Measurements from ENCODE around the gene DNMT3A. TPM values are rescaled to one million over a fixed set of nuclear protein-coding genes. Genes with fewer than 3 reads are reported as not detected.
A peak's percentile ranks its signal among the peaks of the same experiment; 100 is the strongest.

Gene DNMT3A
- total RNA-seq, 2 donors from 2014 or later = 8.9 to 32.2 TPM

GRCh38 chr2:25262288-25262687 lies 79.4 kb downstream of the DNMT3A start:
- ATAC-seq (no peak), DNase-seq (ENCODE audit: low spot score) (no peak)
- H3K9me3 Mint-ChIP-seq = no peaks in the 10 kb centered on the region
- no peak overlapping the region for H3K4me3 Mint-ChIP-seq
- H3K4me1 Mint-ChIP-seq (ENCODE audit: low read depth in 2 of 2) = peaks cover 6 to 15% of the 10 kb centered on the region in 2 donors
- H3K27me3 Mint-ChIP-seq = no peaks in the 10 kb centered on the region
- H3K36me3 Mint-ChIP-seq = no peaks in the 10 kb centered on the region
- H3K27ac Mint-ChIP-seq = no peak overlapping the region

GRCh38 chr2:25259737-25260124 lies 82.0 kb downstream of the DNMT3A start:
- ATAC-seq = no peak
- H3K27me3 Mint-ChIP-seq = no peaks in the 10 kb centered on the region
- H3K27ac Mint-ChIP-seq = no peak overlapping the region
- no peak overlapping the region for H3K4me3 Mint-ChIP-seq
- H3K36me3 Mint-ChIP-seq = no peaks in the 10 kb centered on the region
- peaks cover 3 to 8% of the 10 kb centered on the region in 2 donors for H3K4me1 Mint-ChIP-seq (ENCODE audit: low read depth in 2 of 2)
- H3K9me3 Mint-ChIP-seq = no peaks in the 10 kb centered on the region
- DNase-seq (ENCODE audit: low spot score) = no peak

- no peak for ATAC-seq
- Mint-ChIP-seq H3K4me1 (ENCODE audit: low read depth in 2 of 2) (peaks cover 4 to 11% of the 10 kb centered on the region in 2 donors), H3K27ac (no peak overlapping the region), H3K27me3 (no peaks in the 10 kb centered on the region), H3K9me3 (no peaks in the 10 kb centered on the region), H3K4me3 (no peak overlapping the region), H3K36me3 (no peaks in the 10 kb centered on the region)
- DNase-seq (ENCODE audit: low spot score) = no peak
Observed at GRCh38 chr2:25258847-25259736, 82.6 kb downstream of the DNMT3A start.

GRCh38 chr2:25257931-25258846 lies 83.5 kb downstream of the DNMT3A start:
- H3K9me3 Mint-ChIP-seq = no peaks in the 10 kb centered on the region
- ATAC-seq = no peak
- H3K4me1 Mint-ChIP-seq (ENCODE audit: low read depth in 2 of 2) = peaks cover 4 to 11% of the 10 kb centered on the region in 2 donors
- H3K27ac Mint-ChIP-seq = no peak overlapping the region
- DNase-seq (ENCODE audit: low spot score) = no peak
- no peak overlapping the region for H3K4me3 Mint-ChIP-seq
- H3K36me3 Mint-ChIP-seq = no peaks in the 10 kb centered on the region
- no peaks in the 10 kb centered on the region for H3K27me3 Mint-ChIP-seq

- ATAC-seq = no peak
- no peaks in the 10 kb centered on the region for H3K36me3 Mint-ChIP-seq
Observed at GRCh38 chr2:25257032-25257552, 84.6 kb downstream of the DNMT3A start.

GRCh38 chr2:25256488-25256875 lies 85.2 kb downstream of the DNMT3A start:
- DNase-seq (ENCODE audit: low spot score) (no peak), ATAC-seq (no peak)
- Mint-ChIP-seq H3K27me3 (no peaks in the 10 kb centered on the region), H3K4me3 (no peak overlapping the region), H3K36me3 (no peaks in the 10 kb centered on the region), H3K9me3 (no peaks in the 10 kb centered on the region), H3K27ac (no peak overlapping the region), H3K4me1 (ENCODE audit: low read depth in 2 of 2) (peaks cover 4 to 11% of the 10 kb centered on the region in 2 donors)

More at GRCh38 chr2:25257032-25257552, 84.6 kb downstream of the DNMT3A start:
- H3K27me3 Mint-ChIP-seq = no peaks in the 10 kb centered on the region
- H3K27ac Mint-ChIP-seq = no peak overlapping the region
- no peak overlapping the region for H3K4me3 Mint-ChIP-seq
- DNase-seq (ENCODE audit: low spot score) = no peak
- peaks cover 4 to 11% of the 10 kb centered on the region in 2 donors for H3K4me1 Mint-ChIP-seq (ENCODE audit: low read depth in 2 of 2)
- no peaks in the 10 kb centered on the region for H3K9me3 Mint-ChIP-seq

- H3K4me1 Mint-ChIP-seq (ENCODE audit: low read depth in 2 of 2) = peaks cover 4 to 11% of the 10 kb centered on the region in 2 donors
- H3K27ac Mint-ChIP-seq = no peak overlapping the region
- H3K4me3 Mint-ChIP-seq = no peak overlapping the region
Observed at GRCh38 chr2:25255745-25256487, 85.8 kb downstream of the DNMT3A start.

GRCh38 chr2:25254961-25255360 lies 86.8 kb downstream of the DNMT3A start:
- DNase-seq (ENCODE audit: low spot score) (no peak), ATAC-seq (no peak)
- H3K9me3 Mint-ChIP-seq = no peaks in the 10 kb centered on the region
- H3K27ac Mint-ChIP-seq = peak overlapping the region in 1 of 2 donors; percentile 31
- peak overlapping the region; percentile 23 for H3K4me3 Mint-ChIP-seq
- H3K27me3 Mint-ChIP-seq = no peaks in the 10 kb centered on the region
- no peaks in the 10 kb centered on the region for H3K36me3 Mint-ChIP-seq
- H3K4me1 Mint-ChIP-seq (ENCODE audit: low read depth in 2 of 2) = peaks cover 10 to 11% of the 10 kb centered on the region in 2 donors

More at GRCh38 chr2:25255745-25256487, 85.8 kb downstream of the DNMT3A start:
- Mint-ChIP-seq H3K36me3 (no peaks in the 10 kb centered on the region), H3K27me3 (no peaks in the 10 kb centered on the region), H3K9me3 (no peaks in the 10 kb centered on the region)
- ATAC-seq = no peak
- DNase-seq (ENCODE audit: low spot score) = no peak

GRCh38 chr2:25253153-25253626 lies 88.5 kb downstream of the DNMT3A start:
- Mint-ChIP-seq H3K27ac (no peak overlapping the region), H3K27me3 (no peaks in the 10 kb centered on the region), H3K4me3 (peak overlapping the region; percentile 47), H3K4me1 (ENCODE audit: low read depth in 2 of 2) (peaks cover 11 to 13% of the 10 kb centered on the region in 2 donors), H3K36me3 (no peaks in the 10 kb centered on the region), H3K9me3 (no peaks in the 10 kb centered on the region)
- no peak for ATAC-seq
- DNase-seq (ENCODE audit: low spot score) = no peak

- DNase-seq (ENCODE audit: low spot score) (no peak), ATAC-seq (peak; percentile 74 to 83)
- Mint-ChIP-seq H3K27me3 (no peaks in the 10 kb centered on the region), H3K4me1 (ENCODE audit: low read depth in 2 of 2) (peaks cover 11 to 13% of the 10 kb centered on the region in 2 donors), H3K9me3 (no peaks in the 10 kb centered on the region), H3K27ac (no peak overlapping the region), H3K4me3 (peak overlapping the region; percentile 47), H3K36me3 (no peaks in the 10 kb centered on the region)
Observed at GRCh38 chr2:25252291-25253152, 89.2 kb downstream of the DNMT3A start.

- Mint-ChIP-seq H3K36me3 (no peaks in the 10 kb centered on the region), H3K27ac (peak overlapping the region in 1 of 2 donors; percentile 18), H3K9me3 (no peaks in the 10 kb centered on the region), H3K4me1 (ENCODE audit: low read depth in 2 of 2) (peaks cover 11 to 13% of the 10 kb centered on the region in 2 donors), H3K4me3 (peak overlapping the region; percentile 65), H3K27me3 (no peaks in the 10 kb centered on the region)
- ATAC-seq (peak; percentile 69), DNase-seq (ENCODE audit: low spot score) (no peak)
Observed at GRCh38 chr2:25251422-25252273, 90.1 kb downstream of the DNMT3A start.

- Mint-ChIP-seq H3K4me1 (ENCODE audit: low read depth in 2 of 2) (peaks cover 11 to 13% of the 10 kb centered on the region in 2 donors), H3K27ac (peak overlapping the region in 1 of 2 donors; percentile 18), H3K36me3 (no peaks in the 10 kb centered on the region), H3K27me3 (no peaks in the 10 kb centered on the region), H3K4me3 (peak overlapping the region; percentile 65), H3K9me3 (no peaks in the 10 kb centered on the region)
- DNase-seq (ENCODE audit: low spot score) (no peak), ATAC-seq (no peak)
Observed at GRCh38 chr2:25251071-25251421, 90.7 kb downstream of the DNMT3A start.
